ENCODE data around the gene IFT27. TPM values are rescaled to one million over a fixed set of nuclear protein-coding genes. Genes with fewer than 3 reads are reported as not detected.

Gene IFT27, protein sequence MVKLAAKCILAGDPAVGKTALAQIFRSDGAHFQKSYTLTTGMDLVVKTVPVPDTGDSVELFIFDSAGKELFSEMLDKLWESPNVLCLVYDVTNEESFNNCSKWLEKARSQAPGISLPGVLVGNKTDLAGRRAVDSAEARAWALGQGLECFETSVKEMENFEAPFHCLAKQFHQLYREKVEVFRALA
- 34.8 TPM for polyA plus RNA-seq (2012; ENCODE audit: insufficient read length, low read depth)

GRCh38 chr22:36775964-36776669, at the start of gene IFT27:
Gene IFT27, minus strand, starts transcription at chr22:36776119. Its CDS starts 412 bp downstream, at chr22:36775707.
- TF ChIP-seq TAF1 (IDR thresholded peaks at IDR 0.05; ENCODE audit: borderline replicate concordance, insufficient read depth, low read length): 0 out of 2 replicates have a peak, but pooled peaks have one; percentile 22
- no peak for TF ChIP-seq SIN3A (IDR thresholded peaks at IDR 0.05; ENCODE audit: borderline replicate concordance, insufficient read depth, low read length)
- peak; percentile 44 for TF ChIP-seq POLR2AphosphoS5 (IDR thresholded peaks at IDR 0.05; ENCODE audit: low read depth, low read length)

DNA sequence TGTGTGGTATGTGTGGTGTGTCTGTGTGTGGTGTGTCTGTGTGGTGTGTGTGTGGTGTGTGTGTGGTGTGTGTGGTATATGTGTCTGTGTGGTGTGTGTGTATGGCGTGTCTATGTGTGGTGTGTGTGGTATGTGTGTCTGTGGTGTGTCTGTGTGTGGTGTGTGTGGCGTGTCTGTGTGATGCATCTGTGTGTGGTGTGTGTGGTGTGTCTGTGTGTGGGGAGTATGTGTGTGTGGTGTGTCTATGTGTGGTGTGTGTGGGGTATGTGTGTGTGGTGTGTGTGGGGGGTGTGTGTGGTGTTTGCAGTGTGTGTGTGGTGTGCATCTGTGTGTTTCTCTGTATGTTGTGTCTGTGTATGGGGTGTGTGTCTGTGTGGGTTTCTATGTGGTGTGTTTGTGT, 48.7 kb upstream of the IFT27 start:
- TF ChIP-seq, protein P1, sequence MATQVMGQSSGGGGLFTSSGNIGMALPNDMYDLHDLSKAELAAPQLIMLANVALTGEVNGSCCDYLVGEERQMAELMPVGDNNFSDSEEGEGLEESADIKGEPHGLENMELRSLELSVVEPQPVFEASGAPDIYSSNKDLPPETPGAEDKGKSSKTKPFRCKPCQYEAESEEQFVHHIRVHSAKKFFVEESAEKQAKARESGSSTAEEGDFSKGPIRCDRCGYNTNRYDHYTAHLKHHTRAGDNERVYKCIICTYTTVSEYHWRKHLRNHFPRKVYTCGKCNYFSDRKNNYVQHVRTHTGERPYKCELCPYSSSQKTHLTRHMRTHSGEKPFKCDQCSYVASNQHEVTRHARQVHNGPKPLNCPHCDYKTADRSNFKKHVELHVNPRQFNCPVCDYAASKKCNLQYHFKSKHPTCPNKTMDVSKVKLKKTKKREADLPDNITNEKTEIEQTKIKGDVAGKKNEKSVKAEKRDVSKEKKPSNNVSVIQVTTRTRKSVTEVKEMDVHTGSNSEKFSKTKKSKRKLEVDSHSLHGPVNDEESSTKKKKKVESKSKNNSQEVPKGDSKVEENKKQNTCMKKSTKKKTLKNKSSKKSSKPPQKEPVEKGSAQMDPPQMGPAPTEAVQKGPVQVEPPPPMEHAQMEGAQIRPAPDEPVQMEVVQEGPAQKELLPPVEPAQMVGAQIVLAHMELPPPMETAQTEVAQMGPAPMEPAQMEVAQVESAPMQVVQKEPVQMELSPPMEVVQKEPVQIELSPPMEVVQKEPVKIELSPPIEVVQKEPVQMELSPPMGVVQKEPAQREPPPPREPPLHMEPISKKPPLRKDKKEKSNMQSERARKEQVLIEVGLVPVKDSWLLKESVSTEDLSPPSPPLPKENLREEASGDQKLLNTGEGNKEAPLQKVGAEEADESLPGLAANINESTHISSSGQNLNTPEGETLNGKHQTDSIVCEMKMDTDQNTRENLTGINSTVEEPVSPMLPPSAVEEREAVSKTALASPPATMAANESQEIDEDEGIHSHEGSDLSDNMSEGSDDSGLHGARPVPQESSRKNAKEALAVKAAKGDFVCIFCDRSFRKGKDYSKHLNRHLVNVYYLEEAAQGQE (IDR thresholded peaks at IDR 0.05; ENCODE audit: insufficient read depth in 1 of 2, low read depth in 2 of 2, low read length in 2 of 2): no peak
- TF ChIP-seq TAF1 (IDR thresholded peaks at IDR 0.05; ENCODE audit: borderline replicate concordance, insufficient read depth, low read length) (no peak), POLR2AphosphoS5 (IDR thresholded peaks at IDR 0.05; ENCODE audit: low read depth, low read length) (no peak), FOXP2 (optimal IDR thresholded peaks at IDR 0.05; ENCODE audit: borderline replicate concordance, extremely low read depth, extremely low read length, insufficient read depth) (no peak), SIN3A (IDR thresholded peaks at IDR 0.05; ENCODE audit: borderline replicate concordance, insufficient read depth, low read length) (no peak)

GRCh38 chr22:36823186-36823839, 47.4 kb upstream of the IFT27 start:
- TF ChIP-seq TAF1 (IDR thresholded peaks at IDR 0.05; ENCODE audit: borderline replicate concordance, insufficient read depth, low read length) (no peak), POLR2AphosphoS5 (IDR thresholded peaks at IDR 0.05; ENCODE audit: low read depth, low read length) (no peak), FOXP2 (optimal IDR thresholded peaks at IDR 0.05; ENCODE audit: borderline replicate concordance, extremely low read depth, extremely low read length, insufficient read depth) (no peak), SIN3A (IDR thresholded peaks at IDR 0.05; ENCODE audit: borderline replicate concordance, insufficient read depth, low read length) (no peak)
- TF ChIP-seq, protein P1 (IDR thresholded peaks at IDR 0.05; ENCODE audit: insufficient read depth in 1 of 2, low read depth in 2 of 2, low read length in 2 of 2): no peak

GRCh38 chr22:36822581-36822980, 46.7 kb upstream of the IFT27 start:
- TF ChIP-seq POLR2AphosphoS5 (IDR thresholded peaks at IDR 0.05; ENCODE audit: low read depth, low read length): no peak
- TF ChIP-seq, protein P1 (IDR thresholded peaks at IDR 0.05; ENCODE audit: insufficient read depth in 1 of 2, low read depth in 2 of 2, low read length in 2 of 2): no peak
- no peak for TF ChIP-seq TAF1 (IDR thresholded peaks at IDR 0.05; ENCODE audit: borderline replicate concordance, insufficient read depth, low read length)
- no peak for TF ChIP-seq FOXP2 (optimal IDR thresholded peaks at IDR 0.05; ENCODE audit: borderline replicate concordance, extremely low read depth, extremely low read length, insufficient read depth)
- no peak for TF ChIP-seq SIN3A (IDR thresholded peaks at IDR 0.05; ENCODE audit: borderline replicate concordance, insufficient read depth, low read length)

DNA sequence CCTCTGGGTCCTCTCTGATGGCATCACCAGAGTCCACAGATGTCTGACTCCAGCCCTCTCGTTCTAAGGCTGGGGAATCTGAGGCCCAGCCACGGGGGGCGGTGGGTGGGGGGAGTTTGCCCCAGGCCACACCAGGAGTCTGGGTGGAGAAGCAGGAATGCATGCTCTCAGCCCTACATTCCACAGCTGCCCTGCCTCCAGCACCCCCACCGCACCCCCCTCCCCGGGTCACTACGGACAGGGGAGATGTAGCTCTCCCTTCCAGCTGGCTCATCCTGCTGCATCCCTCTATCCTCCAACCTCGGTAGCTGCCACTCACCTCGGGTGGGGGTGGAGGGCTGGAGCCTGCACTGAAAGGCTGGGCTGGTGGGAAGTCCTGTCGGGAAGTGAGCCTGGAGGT, 43.2 kb upstream of the IFT27 start:
- TF ChIP-seq SIN3A (IDR thresholded peaks at IDR 0.05; ENCODE audit: borderline replicate concordance, insufficient read depth, low read length) (no peak), POLR2AphosphoS5 (IDR thresholded peaks at IDR 0.05; ENCODE audit: low read depth, low read length) (no peak), TAF1 (IDR thresholded peaks at IDR 0.05; ENCODE audit: borderline replicate concordance, insufficient read depth, low read length) (no peak), FOXP2 (optimal IDR thresholded peaks at IDR 0.05; ENCODE audit: borderline replicate concordance, extremely low read depth, extremely low read length, insufficient read depth) (no peak)
- TF ChIP-seq, protein P1 (IDR thresholded peaks at IDR 0.05; ENCODE audit: insufficient read depth in 1 of 2, low read depth in 2 of 2, low read length in 2 of 2): no peak
